NCI-H1048 (cell line): Measurements from ENCODE around the gene OR4C5.
"Not testable (repeated sequence)": the region's sequence is repeated elsewhere in the genome, so short reads cannot be mapped to it uniquely, and the experiment has no call there.

Experiments used
- DNase-seq: peaks from one replicate; lab custom pipeline; 2025; lab: John Stamatoyannopoulos, UW

The OR4C5 gene

DNA sequence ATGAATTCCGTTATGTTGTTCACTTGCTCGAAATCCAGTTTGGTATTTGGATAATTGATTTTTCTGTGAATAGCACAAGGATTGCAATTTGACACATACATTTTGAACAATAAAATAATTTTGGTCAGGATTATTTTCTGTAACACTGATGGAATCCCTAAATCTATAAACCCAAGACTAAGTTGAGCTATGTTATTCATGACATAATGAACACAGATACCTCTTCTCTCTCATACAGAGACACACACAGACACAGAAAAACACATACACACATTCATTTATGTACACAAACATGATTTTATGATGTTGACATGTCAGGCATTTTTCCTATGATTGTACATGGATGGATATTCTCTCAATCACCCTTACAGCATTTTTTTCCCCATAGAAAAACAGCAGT is at the start of gene OR4C5:
Gene OR4C5, minus strand, starts transcription at position 101 of the 400 bp plus-strand sequence. Its CDS starts 0 bp downstream, at position 101.
- no peak for DNase-seq

- no peak for DNase-seq
Measured at GRCh38 chr11:48384670-48385069, 18.4 kb upstream of the OR4C5 start.

- DNase-seq, result not testable (repeated sequence)
Measured at GRCh38 chr11:48384151-48384550, 17.9 kb upstream of the OR4C5 start.

DNA sequence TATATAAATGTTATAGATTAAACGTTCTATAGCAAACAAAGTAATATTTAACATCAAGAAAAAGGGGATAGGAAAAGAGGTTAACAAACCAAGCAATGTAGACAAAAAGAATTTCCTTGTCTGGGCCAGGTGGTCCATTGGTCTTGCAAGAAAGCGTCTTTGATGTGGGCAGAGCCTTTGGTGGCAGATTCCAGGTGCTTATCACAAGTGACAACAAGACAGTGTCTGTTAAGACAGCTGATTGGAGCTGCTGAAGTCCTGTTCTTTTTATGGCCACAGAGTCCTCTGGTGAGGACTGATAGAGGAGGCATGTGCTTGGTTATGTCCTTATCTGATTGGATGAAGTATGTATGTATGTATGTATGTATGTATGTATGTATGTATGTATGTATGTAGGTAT is 5.0 kb downstream of the OR4C5 start:
- DNase-seq, result not testable (repeated sequence)

DNA sequence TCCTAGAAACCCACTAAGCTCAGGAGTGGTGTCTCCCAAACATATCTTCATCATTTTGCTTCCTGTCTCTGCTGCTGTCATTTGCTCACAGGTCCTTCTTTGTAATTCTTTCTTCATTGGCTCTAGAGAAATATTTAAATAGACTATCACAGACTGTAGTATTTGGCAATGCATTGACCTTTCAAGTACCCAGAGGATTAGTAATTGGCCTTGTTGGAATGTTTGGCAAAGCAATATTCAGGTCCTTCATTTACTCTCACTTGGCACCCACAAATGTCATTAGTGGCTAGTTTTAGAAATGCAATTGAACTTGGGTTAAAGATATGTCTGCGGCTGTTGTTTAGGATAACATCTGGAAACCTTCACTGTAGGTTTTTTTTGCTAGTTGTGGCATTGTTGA is 11.6 kb downstream of the OR4C5 start:
- no peak for DNase-seq

DNA sequence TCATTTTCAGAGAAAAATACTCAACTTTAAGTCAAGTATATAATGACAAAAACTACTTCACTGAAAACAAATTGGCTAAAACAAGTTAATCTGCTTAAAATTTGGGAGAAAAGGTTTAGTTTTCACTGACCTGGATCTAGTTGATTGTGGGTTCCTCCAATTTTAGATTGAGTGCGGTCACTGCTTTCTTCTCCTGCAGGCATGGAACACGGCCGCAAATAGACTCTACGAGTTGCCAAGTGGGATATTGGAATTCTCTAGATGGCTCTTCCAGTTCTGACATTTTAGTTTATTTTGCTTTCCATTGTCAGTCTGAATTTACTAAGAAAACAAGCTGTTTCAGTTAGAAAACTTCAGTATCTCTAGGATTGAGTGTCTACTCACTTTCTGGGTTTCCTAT is 12.3 kb downstream of the OR4C5 start:
- DNase-seq, result no peak

- not testable (repeated sequence) for DNase-seq
Measured at GRCh38 chr11:48346286-48346685, 20.0 kb downstream of the OR4C5 start.

DNA sequence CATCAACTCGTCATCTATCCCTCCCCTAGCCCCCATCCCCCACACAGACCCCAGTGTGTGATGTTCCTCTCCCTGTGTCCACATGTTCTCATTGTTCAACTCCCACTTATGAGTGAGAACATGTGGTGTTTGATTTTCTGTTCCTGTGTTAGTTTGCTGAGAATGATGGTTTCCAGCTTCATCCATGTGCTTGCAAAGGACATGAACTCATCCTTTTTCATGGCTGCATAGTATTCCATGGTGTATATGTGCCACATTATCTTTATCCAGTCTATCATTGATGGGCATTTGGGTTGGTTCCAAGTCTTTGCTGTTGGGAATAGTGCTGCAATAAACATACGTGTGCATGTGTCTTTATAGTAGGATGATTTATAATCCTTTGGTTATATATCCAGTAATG is 23.8 kb downstream of the OR4C5 start:
- DNase-seq, result not testable (repeated sequence)

DNA sequence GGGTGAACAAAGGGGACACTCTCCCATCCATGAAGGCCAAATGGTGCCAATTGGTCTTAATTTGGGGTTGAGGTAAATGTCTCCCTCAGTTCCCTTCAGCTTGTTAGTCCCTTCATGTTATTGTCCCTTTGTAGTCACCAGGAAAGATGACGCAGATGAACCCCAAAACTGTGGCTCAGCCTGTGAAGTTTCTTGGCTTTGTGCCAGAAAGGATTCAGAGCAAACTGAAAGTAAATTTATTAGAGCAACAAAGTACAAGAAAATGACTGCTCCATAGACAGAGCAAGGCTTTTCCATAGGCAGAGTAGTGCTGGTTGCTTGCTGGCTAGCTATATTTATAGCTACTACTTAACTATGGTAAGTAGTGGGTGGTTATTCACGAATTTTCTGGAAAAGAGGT is 24.8 kb downstream of the OR4C5 start:
- DNase-seq, result no peak

- DNase-seq, result not testable (repeated sequence)
Measured at GRCh38 chr11:48324620-48325019, 41.6 kb downstream of the OR4C5 start, which contains the start of gene OR4C3. OR4C3 (plus strand) TSS chr11:48324920; CDS start chr11:48325022, 102 bp downstream.

- not testable (repeated sequence) for DNase-seq
Measured at GRCh38 chr11:48319813-48320212, 46.5 kb downstream of the OR4C5 start.
